Measurements from ENCODE around the gene RNF224. TPM values are rescaled to one million over a fixed set of nuclear protein-coding genes. Genes with fewer than 3 reads are reported as not detected.

RNF224 gene
- total and polyA plus RNA-seq, 2 of the 13 experiments (the other 11 are each of a cell fraction or from before 2014, with no cell fraction given): 0.09 TPM; not detected in 1

- TF ChIP-seq USF2 (IDR thresholded peaks at IDR 0.05; ENCODE audit: low read depth, low read length) (no peak), USF2 (CRISPR knock-in tag; IDR thresholded peaks at IDR 0.05; ENCODE audit: borderline replicate concordance) (no peak), MXD4 (CRISPR knock-in tag; IDR thresholded peaks at IDR 0.05) (no peak), ZNF30 (CRISPR knock-in tag; IDR thresholded peaks at IDR 0.05) (0 out of 2 replicates have a peak, but pooled peaks have one; percentile 6), EP300 (IDR thresholded peaks at IDR 0.05; ENCODE audit: low read depth in 2 of 2, low read length in 2 of 2) (no peak), EP300 (CRISPR knock-in tag; IDR thresholded peaks at IDR 0.05; ENCODE audit: borderline replicate concordance) (no peak), ZNF549 (CRISPR knock-in tag; IDR thresholded peaks at IDR 0.05) (no peak), ZFX (CRISPR knock-in tag; IDR thresholded peaks at IDR 0.05; ENCODE audit: low read depth) (no peak), ZNF775 (CRISPR knock-in tag; IDR thresholded peaks at IDR 0.05; ENCODE audit: borderline replicate concordance) (no peak), ZNF678 (CRISPR knock-in tag; IDR thresholded peaks at IDR 0.05) (no peak), ZNF20 (CRISPR knock-in tag; IDR thresholded peaks at IDR 0.05) (no peak), ATAD3A (CRISPR knock-in tag; IDR thresholded peaks at IDR 0.05) (no peak), MEIS2 (CRISPR knock-in tag; IDR thresholded peaks at IDR 0.05) (peak; percentile 75; the same call in 1 of the 2 replicates), SIX1 (CRISPR knock-in tag; IDR thresholded peaks at IDR 0.05; ENCODE audit: borderline replicate concordance) (no peak), KDM4B (CRISPR knock-in tag; IDR thresholded peaks at IDR 0.05) (no peak), POGZ (CRISPR knock-in tag; IDR thresholded peaks at IDR 0.05) (no peak), MAFF (IDR thresholded peaks at IDR 0.05; ENCODE audit: low read depth, low read length) (no peak), MEIS1 (CRISPR knock-in tag; IDR thresholded peaks at IDR 0.05; ENCODE audit: borderline replicate concordance) (no peak)
- TF ChIP-seq, protein P1, sequence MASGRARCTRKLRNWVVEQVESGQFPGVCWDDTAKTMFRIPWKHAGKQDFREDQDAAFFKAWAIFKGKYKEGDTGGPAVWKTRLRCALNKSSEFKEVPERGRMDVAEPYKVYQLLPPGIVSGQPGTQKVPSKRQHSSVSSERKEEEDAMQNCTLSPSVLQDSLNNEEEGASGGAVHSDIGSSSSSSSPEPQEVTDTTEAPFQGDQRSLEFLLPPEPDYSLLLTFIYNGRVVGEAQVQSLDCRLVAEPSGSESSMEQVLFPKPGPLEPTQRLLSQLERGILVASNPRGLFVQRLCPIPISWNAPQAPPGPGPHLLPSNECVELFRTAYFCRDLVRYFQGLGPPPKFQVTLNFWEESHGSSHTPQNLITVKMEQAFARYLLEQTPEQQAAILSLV (CRISPR knock-in tag; IDR thresholded peaks at IDR 0.05; ENCODE audit: borderline replicate concordance): 0 out of 2 replicates have a peak, but pooled peaks have one; percentile 38
- TF ChIP-seq, protein P2, sequence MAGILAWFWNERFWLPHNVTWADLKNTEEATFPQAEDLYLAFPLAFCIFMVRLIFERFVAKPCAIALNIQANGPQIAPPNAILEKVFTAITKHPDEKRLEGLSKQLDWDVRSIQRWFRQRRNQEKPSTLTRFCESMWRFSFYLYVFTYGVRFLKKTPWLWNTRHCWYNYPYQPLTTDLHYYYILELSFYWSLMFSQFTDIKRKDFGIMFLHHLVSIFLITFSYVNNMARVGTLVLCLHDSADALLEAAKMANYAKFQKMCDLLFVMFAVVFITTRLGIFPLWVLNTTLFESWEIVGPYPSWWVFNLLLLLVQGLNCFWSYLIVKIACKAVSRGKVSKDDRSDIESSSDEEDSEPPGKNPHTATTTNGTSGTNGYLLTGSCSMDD (CRISPR knock-in tag; IDR thresholded peaks at IDR 0.05): 0 out of 2 replicates have a peak, but pooled peaks have one; percentile 52
- TF ChIP-seq, protein P3, sequence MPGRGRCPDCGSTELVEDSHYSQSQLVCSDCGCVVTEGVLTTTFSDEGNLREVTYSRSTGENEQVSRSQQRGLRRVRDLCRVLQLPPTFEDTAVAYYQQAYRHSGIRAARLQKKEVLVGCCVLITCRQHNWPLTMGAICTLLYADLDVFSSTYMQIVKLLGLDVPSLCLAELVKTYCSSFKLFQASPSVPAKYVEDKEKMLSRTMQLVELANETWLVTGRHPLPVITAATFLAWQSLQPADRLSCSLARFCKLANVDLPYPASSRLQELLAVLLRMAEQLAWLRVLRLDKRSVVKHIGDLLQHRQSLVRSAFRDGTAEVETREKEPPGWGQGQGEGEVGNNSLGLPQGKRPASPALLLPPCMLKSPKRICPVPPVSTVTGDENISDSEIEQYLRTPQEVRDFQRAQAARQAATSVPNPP (CRISPR knock-in tag; IDR thresholded peaks at IDR 0.05): peak; percentile 56; the same call in 1 of the 2 replicates
- TF ChIP-seq, protein P4, sequence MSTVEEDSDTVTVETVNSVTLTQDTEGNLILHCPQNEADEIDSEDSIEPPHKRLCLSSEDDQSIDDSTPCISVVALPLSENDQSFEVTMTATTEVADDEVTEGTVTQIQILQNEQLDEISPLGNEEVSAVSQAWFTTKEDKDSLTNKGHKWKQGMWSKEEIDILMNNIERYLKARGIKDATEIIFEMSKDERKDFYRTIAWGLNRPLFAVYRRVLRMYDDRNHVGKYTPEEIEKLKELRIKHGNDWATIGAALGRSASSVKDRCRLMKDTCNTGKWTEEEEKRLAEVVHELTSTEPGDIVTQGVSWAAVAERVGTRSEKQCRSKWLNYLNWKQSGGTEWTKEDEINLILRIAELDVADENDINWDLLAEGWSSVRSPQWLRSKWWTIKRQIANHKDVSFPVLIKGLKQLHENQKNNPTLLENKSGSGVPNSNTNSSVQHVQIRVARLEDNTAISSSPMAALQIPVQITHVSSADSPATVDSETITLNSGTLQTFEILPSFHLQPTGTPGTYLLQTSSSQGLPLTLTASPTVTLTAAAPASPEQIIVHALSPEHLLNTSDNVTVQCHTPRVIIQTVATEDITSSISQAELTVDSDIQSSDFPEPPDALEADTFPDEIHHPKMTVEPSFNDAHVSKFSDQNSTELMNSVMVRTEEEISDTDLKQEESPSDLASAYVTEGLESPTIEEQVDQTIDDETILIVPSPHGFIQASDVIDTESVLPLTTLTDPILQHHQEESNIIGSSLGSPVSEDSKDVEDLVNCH (CRISPR knock-in tag; IDR thresholded peaks at IDR 0.05): no peak
These were observed 27.5 kb downstream of the RNF224 start, which contains the start of gene NELFB (continued) for GRCh38 chr9:137254624-137255447.
